Muscle of leg (tissue), 11 donors: ENCODE data around the gene ZNF14. TPM values are rescaled to one million over a fixed set of nuclear protein-coding genes. Genes with fewer than 3 reads are reported as not detected.
"Not testable (repeated sequence)": the region's sequence is repeated elsewhere in the genome, so short reads cannot be mapped to it uniquely, and the experiment has no call there.

Experiments
- DNase-seq: peaks from one replicate; pipeline ENCODE4 v3.0.0; 2013
- H3K27ac ChIP-seq: one replicate; pipeline ENCODE4 v1.5.1; 2013; ENCODE audit warnings: mild to moderate bottlenecking, low read length, control low read depth
- H3K27me3 ChIP-seq: one replicate; pipeline ENCODE4 v1.6.1; 2013; ENCODE audit warnings: low read length; ENCODE audit not compliant: control insufficient read depth, insufficient read depth
- H3K36me3 ChIP-seq: one replicate; pipeline ENCODE4 v1.6.1; 2013; ENCODE audit warnings: low read length; ENCODE audit not compliant: control insufficient read depth, insufficient read depth
- H3K4me1 ChIP-seq: one replicate; pipeline ENCODE4 v1.6.1; 2013; ENCODE audit warnings: low read length; ENCODE audit not compliant: control insufficient read depth, insufficient read depth
- H3K4me3 ChIP-seq: one replicate; pipeline ENCODE4 v1.5.1; 2013; ENCODE audit warnings: low read length, control low read depth
- H3K9me3 ChIP-seq: replicated peaks from 2 replicates; pipeline ENCODE4 v1.6.1; 2013; ENCODE audit warnings: low read depth, low read length; ENCODE audit not compliant: control insufficient read depth
- WGBS: methylation state at CpG from one replicate; pipeline ENCODE4 v1.1.5; 2013; ENCODE audit warnings: missing lambda C conversion rate; ENCODE audit not compliant: insufficient coverage; 5-methylcytosine and 5-hydroxymethylcytosine counted together
- polyA plus RNA-seq, 8 donors: library from polyadenylated mRNA; unstranded; fragments of 120-200 nt; gene quantifications; one replicate each; pipeline versions ENCODE4 v1.2.1 to v1.2.3, GENCODE V29; 2013; ENCODE audit warnings: inconsistent platforms in 1 of 8, low replicate concordance in 1 of 8; ENCODE audit not compliant: insufficient read length in 8 of 8, insufficient read depth in 1 of 8
- total RNA-seq: library from RNA; stranded (reverse); fragments of 120-200 nt; gene quantifications from one replicate; pipeline ENCODE4 v1.2.4, GENCODE V29; 2013

Gene ZNF14
- total and polyA plus RNA-seq, 9 donors, result 3.6 to 9.1 (median 5.0) TPM

DNA sequence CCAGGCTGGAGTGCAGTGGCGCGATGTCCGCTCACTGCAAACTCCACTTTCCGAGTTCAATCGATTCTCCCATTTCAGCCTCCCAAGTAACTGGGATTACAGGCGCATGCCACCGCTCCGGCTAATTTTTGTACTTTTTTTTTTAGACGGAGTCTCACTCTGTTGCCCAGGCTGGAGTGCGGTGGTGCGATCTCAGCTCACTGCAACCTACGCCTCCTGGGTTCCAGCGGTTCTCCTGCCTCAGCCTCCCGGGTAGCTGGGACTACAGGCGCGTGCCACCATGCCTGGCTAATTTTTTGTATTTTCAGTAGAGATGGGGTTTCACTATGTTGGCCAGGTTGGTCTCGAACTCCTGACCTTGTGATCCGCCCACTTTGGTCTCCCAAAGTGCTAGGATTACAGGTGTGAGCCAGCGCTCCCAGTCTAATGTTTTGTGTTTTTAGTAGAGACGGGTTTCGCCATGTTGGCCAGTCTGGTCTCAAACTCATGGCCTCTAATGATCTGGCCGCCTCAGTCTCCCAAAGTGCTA is 67.4 kb downstream of the ZNF14 start:
- not testable (repeated sequence) for H3K9me3 ChIP-seq, H3K27ac ChIP-seq, H3K4me3 ChIP-seq, H3K36me3 ChIP-seq, H3K27me3 ChIP-seq
- DNase-seq, result peak; percentile 4
- WGBS, result 96% methylated on average over 17 of the region's 22 CpGs
- peaks cover 30% of the 10 kb centered on the region for H3K4me1 ChIP-seq

- under 1% methylated on average over 74 of the region's 85 CpGs for WGBS
- DNase-seq, result peak; percentile 99
- Histone ChIP-seq H3K36me3 (peaks cover 15% of the 10 kb centered on the region), H3K4me3 (peak within 1 kb of the TSS; percentile 96), H3K4me1 (peaks cover 22% of the 10 kb centered on the region), H3K27me3 (no peaks in the 10 kb centered on the region), H3K27ac (peak within 1 kb of the TSS; percentile 99), H3K9me3 (no peaks in the 10 kb centered on the region)
Measured at GRCh38 chr19:19663256-19664120, 69.4 kb downstream of the ZNF14 start, which contains the start of gene ATP13A1. Gene ATP13A1, minus strand, starts transcription at chr19:19663676. Its CDS starts 10 bp downstream, at chr19:19663666.

DNA sequence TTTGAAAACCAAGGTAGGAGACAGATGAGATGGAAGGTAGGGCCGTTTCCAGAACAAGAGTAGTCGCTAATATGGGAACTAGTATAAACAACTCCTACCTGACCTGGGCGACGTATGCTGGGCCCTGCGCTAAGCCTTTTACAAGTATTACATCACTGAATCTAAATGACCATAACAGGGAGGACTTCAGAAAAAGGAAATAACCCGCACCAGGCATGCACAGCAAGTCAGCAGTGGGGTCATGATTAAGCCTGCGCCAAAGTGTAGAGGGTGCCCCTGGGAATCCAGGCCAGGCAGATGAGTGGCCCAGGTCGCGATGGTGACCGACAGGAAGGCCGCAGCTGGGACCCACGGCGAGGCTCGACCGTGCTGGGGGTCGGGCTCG is 70.0 kb downstream of the ZNF14 start:
- peak overlapping the region; percentile 96 for H3K4me3 ChIP-seq
- H3K27me3 ChIP-seq, result no peaks in the 10 kb centered on the region
- H3K27ac ChIP-seq, result peak overlapping the region; percentile 57
- DNase-seq, result peak; percentile 54
- no peaks in the 10 kb centered on the region for H3K9me3 ChIP-seq
- H3K4me1 ChIP-seq, result peaks cover 18% of the 10 kb centered on the region
- under 1% methylated on average over 12 of the region's 17 CpGs for WGBS
- H3K36me3 ChIP-seq, result peaks cover 21% of the 10 kb centered on the region

DNA sequence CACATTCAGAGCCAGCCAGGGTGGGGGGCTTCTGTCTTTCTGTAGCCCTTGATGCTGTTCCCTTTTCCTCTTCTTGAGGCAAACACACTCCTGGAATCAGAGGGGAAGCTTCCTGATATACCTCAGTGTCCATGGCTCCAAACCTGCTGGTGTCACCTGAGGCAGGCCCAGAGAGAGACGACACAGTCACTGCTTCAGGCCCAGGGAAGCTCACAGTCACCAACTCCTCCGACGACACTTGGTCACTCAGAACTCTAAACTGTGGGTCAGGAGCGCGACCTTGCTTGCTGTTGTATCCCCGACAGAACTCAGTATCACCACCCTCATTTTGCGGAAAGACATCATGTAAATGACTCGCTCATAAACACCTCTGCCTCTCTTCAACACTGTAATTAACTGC is 70.6 kb downstream of the ZNF14 start:
- peak overlapping the region; percentile 96 for H3K4me3 ChIP-seq
- H3K4me1 ChIP-seq, result peaks cover 18% of the 10 kb centered on the region
- DNase-seq, result peak; percentile 23
- no peaks in the 10 kb centered on the region for H3K9me3 ChIP-seq
- 83% methylated on average over 8 of the region's 8 CpGs for WGBS
- H3K36me3 ChIP-seq, result peaks cover 24% of the 10 kb centered on the region
- no peaks in the 10 kb centered on the region for H3K27me3 ChIP-seq
- peak overlapping the region; percentile 57 for H3K27ac ChIP-seq

- WGBS, result 73% methylated on average over 6 of the region's 18 CpGs
- Histone ChIP-seq H3K9me3 (no peaks in the 10 kb centered on the region), H3K27ac (peak overlapping the region; percentile 57), H3K4me3 (no peak overlapping the region), H3K36me3 (peaks cover 30% of the 10 kb centered on the region), H3K4me1 (peaks cover 18% of the 10 kb centered on the region), H3K27me3 (no peaks in the 10 kb centered on the region)
- DNase-seq, result peak; percentile 56
Measured at GRCh38 chr19:19661675-19662251, 71.1 kb downstream of the ZNF14 start.

- WGBS, result 82% methylated on average over 10 of the region's 10 CpGs
- Histone ChIP-seq H3K9me3 (no peaks in the 10 kb centered on the region), H3K4me1 (peaks cover 18% of the 10 kb centered on the region), H3K4me3 (no peak overlapping the region), H3K27ac (peak overlapping the region; percentile 47), H3K36me3 (peaks cover 36% of the 10 kb centered on the region), H3K27me3 (no peaks in the 10 kb centered on the region)
- peak; percentile 7 for DNase-seq
Measured at GRCh38 chr19:19661141-19661674, 71.7 kb downstream of the ZNF14 start.

Other genes starting within 250 kb of the ZNF14 start
- 0.31 TPM for gene TSSK6, start 217.6 kb downstream of the ZNF14 start, total RNA-seq
- gene TSSK6, start 217.6 kb downstream of the ZNF14 start, polyA plus RNA-seq, result under 1 TPM; 0.37 to 0.80 (median 0.67) TPM
- gene NDUFA13, start 216.9 kb downstream of the ZNF14 start, total RNA-seq, result 242 TPM
- 100 to 1,000 TPM; 192 to 240 (median 222) TPM for gene NDUFA13, start 216.9 kb downstream of the ZNF14 start, polyA plus RNA-seq
- 1.6 TPM for gene YJEFN3, start 204.2 kb downstream of the ZNF14 start, total RNA-seq
- 10 to 100 TPM in 2 of 8 donors, 1 to 10 TPM in 6; 3.2 to 10.7 (median 7.4) TPM for gene YJEFN3, start 204.2 kb downstream of the ZNF14 start, polyA plus RNA-seq
- gene CILP2, start 194.8 kb downstream of the ZNF14 start, total RNA-seq, result 22.0 TPM
- gene CILP2, start 194.8 kb downstream of the ZNF14 start, polyA plus RNA-seq, result 10 to 100 TPM in 3 of 8 donors, 1 to 10 TPM in 5; 1.3 to 52.6 (median 5.8) TPM
- gene PBX4, start 114.4 kb downstream of the ZNF14 start, total RNA-seq, result 1.5 TPM
- 1 to 10 TPM; 1.6 to 3.1 (median 2.3) TPM for gene PBX4, start 114.4 kb downstream of the ZNF14 start, polyA plus RNA-seq
- gene LPAR2, start 104.9 kb downstream of the ZNF14 start, total RNA-seq, result 2.2 TPM
- gene LPAR2, start 104.9 kb downstream of the ZNF14 start, polyA plus RNA-seq, result 10 to 100 TPM in 1 of 8 donors, 1 to 10 TPM in 7; 3.0 to 12.2 (median 6.3) TPM
- 2.0 TPM for gene GMIP, start 89.5 kb downstream of the ZNF14 start, total RNA-seq
- 1 to 10 TPM; 2.3 to 5.1 (median 3.6) TPM for gene GMIP, start 89.5 kb downstream of the ZNF14 start, polyA plus RNA-seq
- 14.6 TPM for gene ATP13A1, start 69.4 kb downstream of the ZNF14 start, total RNA-seq
- gene ATP13A1, start 69.4 kb downstream of the ZNF14 start, polyA plus RNA-seq, result 10 to 100 TPM; 20.7 to 36.6 (median 27.8) TPM
- gene ZNF101, start 64.3 kb downstream of the ZNF14 start, total RNA-seq, result 5.6 TPM
- 1 to 10 TPM; 4.6 to 7.6 (median 5.7) TPM for gene ZNF101, start 64.3 kb downstream of the ZNF14 start, polyA plus RNA-seq
- 21.7 TPM for gene ZNF506, start 88.6 kb upstream of the ZNF14 start, total RNA-seq
- 10 to 100 TPM; 12.7 to 18.9 (median 14.7) TPM for gene ZNF506, start 88.6 kb upstream of the ZNF14 start, polyA plus RNA-seq
- 15.5 TPM for gene ZNF253, start 132.8 kb upstream of the ZNF14 start, total RNA-seq
- 10 to 100 TPM in 7 of 8 donors, 1 to 10 TPM in 1; 7.4 to 14.0 (median 11.2) TPM for gene ZNF253, start 132.8 kb upstream of the ZNF14 start, polyA plus RNA-seq
- gene ZNF93, start 167.8 kb upstream of the ZNF14 start, total RNA-seq, result 10.5 TPM
- gene ZNF93, start 167.8 kb upstream of the ZNF14 start, polyA plus RNA-seq, result 10 to 100 TPM in 4 of 8 donors, 1 to 10 TPM in 4; 8.1 to 11.8 (median 9.8) TPM